ENCODE results near the gene SPDYE2B.
"Not testable (repeated sequence)": the region's sequence is repeated elsewhere in the genome, so short reads cannot be mapped to it uniquely, and the experiment has no call there.

SPDYE2B gene

GRCh38 chr7:102616507-102617125, 33.5 kb upstream of the SPDYE2B start, which contains the start of gene RASA4:
RASA4 (minus strand) TSS chr7:102616756; CDS start chr7:102616689, 67 bp downstream.
- H3K4me3 Mint-ChIP-seq, result peak within 1 kb of the TSS; percentile 34
- DNase-seq (ENCODE audit: low spot score in 2 of 2), result peak in 1 of 2 donors; percentile 46
- ATAC-seq (replicated peaks; ENCODE audit: extremely low read depth, poor library complexity, severe bottlenecking), result peak; percentile 96
- not testable (repeated sequence) for H3K9me3 Mint-ChIP-seq; H3K27ac Mint-ChIP-seq (ENCODE audit: low read depth); H3K36me3 Mint-ChIP-seq (ENCODE audit: insufficient read depth); H3K4me1 Mint-ChIP-seq; H3K27me3 Mint-ChIP-seq

GRCh38 chr7:102618122-102618521, 32.0 kb upstream of the SPDYE2B start:
- ATAC-seq (replicated peaks; ENCODE audit: extremely low read depth, poor library complexity, severe bottlenecking); H3K27me3 Mint-ChIP-seq; H3K4me1 Mint-ChIP-seq; H3K36me3 Mint-ChIP-seq (ENCODE audit: insufficient read depth); H3K27ac Mint-ChIP-seq (ENCODE audit: low read depth); H3K4me3 Mint-ChIP-seq; DNase-seq (ENCODE audit: low spot score in 2 of 2); H3K9me3 Mint-ChIP-seq: not testable (repeated sequence)

GRCh38 chr7:102627271-102627904, 22.7 kb upstream of the SPDYE2B start:
- not testable (repeated sequence) for DNase-seq (ENCODE audit: low spot score in 2 of 2); H3K27ac Mint-ChIP-seq (ENCODE audit: low read depth); H3K4me3 Mint-ChIP-seq; H3K36me3 Mint-ChIP-seq (ENCODE audit: insufficient read depth); H3K9me3 Mint-ChIP-seq; H3K4me1 Mint-ChIP-seq; H3K27me3 Mint-ChIP-seq; ATAC-seq (replicated peaks; ENCODE audit: extremely low read depth, poor library complexity, severe bottlenecking)

- not testable (repeated sequence) for H3K36me3 Mint-ChIP-seq (ENCODE audit: insufficient read depth); H3K27me3 Mint-ChIP-seq; H3K4me1 Mint-ChIP-seq; H3K9me3 Mint-ChIP-seq; H3K4me3 Mint-ChIP-seq; ATAC-seq (replicated peaks; ENCODE audit: extremely low read depth, poor library complexity, severe bottlenecking); DNase-seq (ENCODE audit: low spot score in 2 of 2)
- H3K27ac Mint-ChIP-seq (ENCODE audit: low read depth), result peak overlapping the region; percentile 79
Observed at GRCh38 chr7:102630622-102631021, 19.5 kb upstream of the SPDYE2B start.

- H3K9me3 Mint-ChIP-seq; H3K4me3 Mint-ChIP-seq; H3K27ac Mint-ChIP-seq (ENCODE audit: low read depth); H3K27me3 Mint-ChIP-seq; H3K4me1 Mint-ChIP-seq; H3K36me3 Mint-ChIP-seq (ENCODE audit: insufficient read depth); ATAC-seq (replicated peaks; ENCODE audit: extremely low read depth, poor library complexity, severe bottlenecking); DNase-seq (ENCODE audit: low spot score in 2 of 2): not testable (repeated sequence)
Observed at GRCh38 chr7:102634299-102634698, 15.8 kb upstream of the SPDYE2B start.

- H3K9me3 Mint-ChIP-seq; H3K4me3 Mint-ChIP-seq; H3K4me1 Mint-ChIP-seq; H3K27me3 Mint-ChIP-seq; H3K27ac Mint-ChIP-seq (ENCODE audit: low read depth); DNase-seq (ENCODE audit: low spot score in 2 of 2); H3K36me3 Mint-ChIP-seq (ENCODE audit: insufficient read depth); ATAC-seq (replicated peaks; ENCODE audit: extremely low read depth, poor library complexity, severe bottlenecking): not testable (repeated sequence)
Observed at GRCh38 chr7:102635354-102635753, 14.8 kb upstream of the SPDYE2B start.

GRCh38 chr7:102636956-102637355, 13.2 kb upstream of the SPDYE2B start:
- not testable (repeated sequence) for H3K27ac Mint-ChIP-seq (ENCODE audit: low read depth); ATAC-seq (replicated peaks; ENCODE audit: extremely low read depth, poor library complexity, severe bottlenecking); H3K9me3 Mint-ChIP-seq; H3K36me3 Mint-ChIP-seq (ENCODE audit: insufficient read depth); H3K4me1 Mint-ChIP-seq; DNase-seq (ENCODE audit: low spot score in 2 of 2); H3K27me3 Mint-ChIP-seq; H3K4me3 Mint-ChIP-seq

GRCh38 chr7:102638848-102639247, 11.3 kb upstream of the SPDYE2B start:
- not testable (repeated sequence) for DNase-seq (ENCODE audit: low spot score in 2 of 2); H3K27ac Mint-ChIP-seq (ENCODE audit: low read depth); H3K27me3 Mint-ChIP-seq; H3K4me3 Mint-ChIP-seq; H3K4me1 Mint-ChIP-seq; H3K36me3 Mint-ChIP-seq (ENCODE audit: insufficient read depth); H3K9me3 Mint-ChIP-seq
- ATAC-seq (replicated peaks; ENCODE audit: extremely low read depth, poor library complexity, severe bottlenecking), result peak; percentile 10

GRCh38 chr7:102642691-102643090, 7.4 kb upstream of the SPDYE2B start, which contains the start of gene UPK3BL1:
UPK3BL1 (minus strand) TSS chr7:102642791; CDS start chr7:102642741, 50 bp downstream.
- ATAC-seq (replicated peaks; ENCODE audit: extremely low read depth, poor library complexity, severe bottlenecking), result not testable (repeated sequence)

GRCh38 chr7:102643404-102643803, 6.7 kb upstream of the SPDYE2B start:
- not testable (repeated sequence) for H3K27me3 Mint-ChIP-seq; ATAC-seq (replicated peaks; ENCODE audit: extremely low read depth, poor library complexity, severe bottlenecking); H3K36me3 Mint-ChIP-seq (ENCODE audit: insufficient read depth); H3K4me1 Mint-ChIP-seq; H3K9me3 Mint-ChIP-seq; H3K27ac Mint-ChIP-seq (ENCODE audit: low read depth); H3K4me3 Mint-ChIP-seq; DNase-seq (ENCODE audit: low spot score in 2 of 2)

More at GRCh38 chr7:102642691-102643090, 7.4 kb upstream of the SPDYE2B start, which contains the start of gene UPK3BL1:
- not testable (repeated sequence) for H3K27ac Mint-ChIP-seq (ENCODE audit: low read depth); H3K27me3 Mint-ChIP-seq; H3K9me3 Mint-ChIP-seq; H3K4me3 Mint-ChIP-seq; H3K36me3 Mint-ChIP-seq (ENCODE audit: insufficient read depth); H3K4me1 Mint-ChIP-seq; DNase-seq (ENCODE audit: low spot score in 2 of 2)

- H3K27ac Mint-ChIP-seq (ENCODE audit: low read depth); H3K27me3 Mint-ChIP-seq; H3K9me3 Mint-ChIP-seq; H3K4me1 Mint-ChIP-seq; ATAC-seq (replicated peaks; ENCODE audit: extremely low read depth, poor library complexity, severe bottlenecking); H3K36me3 Mint-ChIP-seq (ENCODE audit: insufficient read depth); H3K4me3 Mint-ChIP-seq; DNase-seq (ENCODE audit: low spot score in 2 of 2): not testable (repeated sequence)
Observed at GRCh38 chr7:102647813-102648212, 2.3 kb upstream of the SPDYE2B start.

- not testable (repeated sequence) for H3K4me1 Mint-ChIP-seq; ATAC-seq (replicated peaks; ENCODE audit: extremely low read depth, poor library complexity, severe bottlenecking); H3K9me3 Mint-ChIP-seq; H3K4me3 Mint-ChIP-seq; DNase-seq (ENCODE audit: low spot score in 2 of 2); H3K27me3 Mint-ChIP-seq; H3K27ac Mint-ChIP-seq (ENCODE audit: low read depth); H3K36me3 Mint-ChIP-seq (ENCODE audit: insufficient read depth)
Observed at GRCh38 chr7:102664765-102665164, 14.6 kb downstream of the SPDYE2B start.

- not testable (repeated sequence) for H3K27ac Mint-ChIP-seq (ENCODE audit: low read depth); H3K4me1 Mint-ChIP-seq; H3K4me3 Mint-ChIP-seq; H3K36me3 Mint-ChIP-seq (ENCODE audit: insufficient read depth); ATAC-seq (replicated peaks; ENCODE audit: extremely low read depth, poor library complexity, severe bottlenecking); H3K27me3 Mint-ChIP-seq; H3K9me3 Mint-ChIP-seq; DNase-seq (ENCODE audit: low spot score in 2 of 2)
Observed at GRCh38 chr7:102666850-102667249, 16.7 kb downstream of the SPDYE2B start.

All from central memory CD8-positive, alpha-beta T cell (primary cell).